DMS114 treated with DMSO at 0.1 percent for 48 hours (cell line): ENCODE results near the gene SUCO.
"Not testable (repeated sequence)": the region's sequence is repeated elsewhere in the genome, so short reads cannot be mapped to it uniquely, and the experiment has no call there.

Experiments used
- DNase-seq: peaks from one replicate; lab custom pipeline; 2025; ENCODE audit not compliant: unreplicated experiment; lab: John Stamatoyannopoulos, UW

SUCO gene

DNA sequence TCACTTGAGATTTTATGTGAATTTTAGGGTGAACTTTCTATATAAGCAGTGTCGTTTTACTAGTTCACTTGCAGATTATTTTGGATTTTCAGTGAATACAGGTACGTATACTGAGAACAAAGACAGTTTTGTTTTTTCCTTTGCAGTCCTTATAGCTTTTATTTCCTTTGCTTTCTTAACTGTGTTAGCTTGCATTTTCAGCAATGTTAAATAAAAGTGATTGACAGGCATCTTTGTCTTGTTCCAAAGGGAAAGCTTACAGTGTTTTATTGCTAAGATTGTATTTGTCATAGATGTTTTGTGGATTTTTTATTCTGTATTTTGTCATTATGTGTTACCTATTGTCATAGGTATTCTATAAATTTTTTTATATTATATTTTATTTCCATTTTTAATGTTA is 72.7 kb downstream of the SUCO start:
- no peak for DNase-seq

DNA sequence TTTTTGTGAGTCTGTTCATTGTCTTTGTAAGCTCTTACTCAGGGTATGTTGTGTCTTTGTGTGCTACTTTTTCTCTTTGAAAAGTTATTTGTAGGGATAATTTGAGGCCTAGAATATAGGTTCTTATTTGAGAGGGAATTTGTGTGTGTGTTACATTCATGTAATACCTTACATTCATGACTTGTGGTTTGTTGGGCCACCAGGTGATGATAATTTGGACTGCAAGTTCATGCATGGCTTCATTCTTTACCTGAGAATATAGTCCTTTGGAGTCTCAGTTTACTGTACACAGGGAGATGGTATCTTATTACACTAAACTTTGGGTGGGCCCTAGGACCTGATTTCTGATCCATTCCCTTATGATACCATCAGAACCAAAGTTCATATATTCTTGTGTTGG is 74.2 kb downstream of the SUCO start:
- no peak for DNase-seq

DNA sequence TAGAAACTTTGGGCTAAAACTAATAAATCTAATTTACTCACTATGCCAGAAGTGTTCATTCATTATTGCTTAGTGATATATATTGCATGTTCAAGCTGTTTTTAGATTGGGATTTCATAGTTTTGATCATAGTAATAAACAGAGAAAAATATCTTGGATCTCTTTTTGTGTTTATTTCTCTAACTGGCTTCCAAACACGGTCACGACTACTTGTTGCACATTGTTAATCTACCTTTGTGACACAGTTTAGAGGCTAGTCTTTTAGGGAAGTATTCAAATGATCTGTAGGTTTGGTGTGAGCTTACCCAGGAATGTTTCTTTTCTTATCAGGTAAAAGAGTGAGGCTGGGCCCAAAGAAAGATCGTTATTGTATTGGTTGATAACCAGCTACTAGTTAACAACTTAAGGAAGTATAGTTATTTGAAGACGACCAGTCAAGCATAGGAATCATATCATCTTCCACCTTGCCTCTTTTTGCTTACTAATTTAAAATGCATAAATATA is 75.2 kb downstream of the SUCO start:
- DNase-seq = no peak

DNA sequence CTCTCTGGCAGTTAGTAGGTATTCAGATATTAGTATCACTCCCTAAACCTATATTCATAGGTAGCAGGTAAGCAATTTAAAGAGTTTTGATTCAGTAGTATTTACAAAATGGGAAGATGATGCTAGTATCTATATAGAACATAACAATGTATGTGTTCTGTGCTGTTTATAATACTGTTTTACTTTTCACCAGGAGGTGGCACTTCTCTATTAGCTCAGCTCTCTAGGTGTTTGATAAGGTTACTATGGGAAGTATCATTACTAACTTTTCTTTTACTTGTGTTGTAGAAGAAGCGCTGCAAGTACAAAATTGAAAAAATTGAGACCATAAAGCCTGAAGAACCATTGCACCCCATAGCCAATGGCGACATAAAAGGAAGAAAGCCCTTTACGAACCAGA is 76.6 kb downstream of the SUCO start:
- peak; percentile 16 for DNase-seq

GRCh38 chr1:172612478-172612877 is 79.5 kb downstream of the SUCO start:
- no peak for DNase-seq

DNA sequence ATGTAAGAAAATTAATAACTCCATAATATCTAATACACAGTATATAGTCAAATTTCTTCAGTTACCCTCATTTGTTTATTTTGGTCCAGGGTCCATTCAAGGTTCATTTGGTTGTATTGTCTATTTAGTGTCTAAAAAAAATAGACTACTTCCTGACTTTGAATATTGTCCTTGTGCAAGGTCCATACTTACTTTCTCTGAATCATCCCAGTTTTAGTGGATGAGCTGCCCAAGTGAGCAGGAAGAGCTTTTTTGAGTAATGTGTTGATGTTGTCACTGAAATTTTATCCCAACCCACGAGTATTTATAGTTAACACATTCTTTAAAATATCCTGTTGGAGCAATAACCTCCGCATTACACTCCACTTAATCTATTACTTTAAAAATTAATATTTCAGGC is 80.3 kb downstream of the SUCO start:
- DNase-seq = no peak

- DNase-seq = no peak
Observed at GRCh38 chr1:172616195-172616594, 83.2 kb downstream of the SUCO start.

DNA sequence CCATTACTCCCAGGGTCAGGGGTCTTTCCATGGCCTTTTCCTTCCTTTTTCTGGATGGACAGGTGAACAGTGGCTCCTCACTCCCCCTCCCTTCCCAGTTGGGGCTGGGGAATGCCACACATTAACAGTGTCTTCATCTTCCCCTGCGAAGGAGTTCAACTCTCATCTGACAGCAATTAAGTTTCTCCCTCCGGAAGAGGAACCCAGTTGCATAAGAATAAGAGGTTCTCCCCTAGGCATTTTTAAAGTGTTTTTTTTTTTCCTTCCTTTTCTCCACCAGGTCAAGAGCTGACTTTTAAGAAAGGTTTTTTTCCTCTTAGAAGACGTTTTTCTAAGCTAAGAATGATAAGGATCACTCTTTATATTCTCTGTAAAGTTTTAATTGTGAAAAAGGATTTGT is 83.7 kb downstream of the SUCO start:
- no peak for DNase-seq

DNA sequence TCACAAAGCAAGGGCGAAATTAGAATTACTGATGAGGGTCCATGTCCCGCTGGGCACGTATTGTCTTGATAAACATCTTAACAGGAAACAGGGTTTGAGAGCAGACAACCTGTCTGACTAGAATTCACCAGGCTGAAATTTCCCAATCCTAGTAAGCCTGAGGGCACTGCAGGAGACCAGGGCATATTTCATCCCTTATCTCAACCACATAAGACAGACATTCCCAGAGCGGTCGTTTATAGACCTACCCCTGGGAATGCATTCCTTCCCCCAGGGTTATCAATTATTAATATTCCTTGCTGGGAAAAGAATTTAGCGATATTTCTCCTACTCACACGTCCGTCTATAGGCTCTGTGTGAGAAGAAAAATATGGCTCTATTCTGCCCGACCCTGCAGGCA is 87.7 kb downstream of the SUCO start:
- not testable (repeated sequence) for DNase-seq

- no peak for DNase-seq
Observed at GRCh38 chr1:172622541-172622940, 89.6 kb downstream of the SUCO start.

DNA sequence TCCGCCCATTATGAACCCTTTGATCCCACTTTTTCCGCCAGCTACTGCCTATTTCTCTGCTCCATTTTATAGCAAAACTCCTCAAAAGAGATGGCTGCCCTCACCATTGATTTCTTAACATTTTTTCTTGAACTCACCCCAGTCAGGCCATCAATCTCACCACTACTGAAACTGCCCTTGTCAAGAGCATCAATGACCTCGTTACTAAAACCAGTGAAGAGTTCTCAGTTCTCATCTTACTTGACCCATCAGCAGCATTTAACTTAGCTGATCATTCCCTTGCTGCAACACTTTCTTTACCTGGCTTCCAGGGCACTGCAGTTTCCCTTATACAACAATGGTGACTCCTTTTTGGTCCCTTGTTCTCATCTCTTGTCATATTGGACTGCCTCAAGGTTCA is 90.8 kb downstream of the SUCO start:
- DNase-seq = no peak

DNA sequence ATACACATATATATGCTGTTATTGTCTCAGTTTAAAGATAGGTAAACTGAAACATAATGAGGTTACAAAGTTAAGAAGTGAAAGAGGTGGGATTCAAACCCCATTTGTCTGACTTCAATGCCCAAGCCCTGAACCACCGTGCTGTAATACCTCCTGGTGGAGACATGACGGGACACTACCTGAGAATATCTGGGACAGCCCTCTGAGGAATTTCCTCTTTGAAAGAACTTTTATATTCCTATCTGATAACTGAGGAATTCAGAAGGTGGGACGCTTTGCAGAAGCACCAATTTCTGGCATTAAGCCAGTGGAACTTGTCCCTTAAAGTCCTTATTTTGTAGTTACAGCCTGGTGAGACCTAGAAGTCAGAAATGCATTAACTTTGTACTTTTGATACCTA is 93.9 kb downstream of the SUCO start:
- DNase-seq = no peak

- DNase-seq = no peak
Observed at GRCh38 chr1:172627702-172628101, 94.8 kb downstream of the SUCO start.

- no peak for DNase-seq
Observed at GRCh38 chr1:172628401-172628800, 95.5 kb downstream of the SUCO start.

- no peak for DNase-seq
Observed at GRCh38 chr1:172629170-172629569, 96.2 kb downstream of the SUCO start.

GRCh38 chr1:172629638-172630037 is 96.7 kb downstream of the SUCO start:
- DNase-seq = no peak

GRCh38 chr1:172630056-172630818 is 97.3 kb downstream of the SUCO start:
- no peak for DNase-seq

DNA sequence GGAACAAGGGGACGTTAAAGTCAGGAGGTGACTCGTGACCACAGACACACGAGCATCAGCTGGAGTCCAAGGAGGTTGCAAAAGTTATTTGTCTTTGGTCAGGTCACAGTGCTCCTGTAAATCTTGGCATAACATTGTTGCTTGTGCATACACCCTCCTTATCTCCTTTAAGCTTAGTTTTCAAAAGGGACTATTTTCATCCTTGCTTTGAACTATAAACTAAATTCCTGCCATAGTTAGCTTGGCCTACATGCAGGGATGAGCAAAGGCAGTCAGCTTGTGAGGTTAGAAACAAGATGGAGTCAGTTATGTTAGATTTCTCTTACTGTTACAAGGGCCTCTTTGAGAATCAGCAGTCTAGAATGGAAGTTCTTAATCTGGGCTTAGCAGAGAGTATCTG is 97.9 kb downstream of the SUCO start:
- DNase-seq = no peak

GRCh38 chr1:172637522-172637921 is 104.6 kb downstream of the SUCO start:
- no peak for DNase-seq

- no peak for DNase-seq
Observed at GRCh38 chr1:172638249-172638648, 105.3 kb downstream of the SUCO start.

DNA sequence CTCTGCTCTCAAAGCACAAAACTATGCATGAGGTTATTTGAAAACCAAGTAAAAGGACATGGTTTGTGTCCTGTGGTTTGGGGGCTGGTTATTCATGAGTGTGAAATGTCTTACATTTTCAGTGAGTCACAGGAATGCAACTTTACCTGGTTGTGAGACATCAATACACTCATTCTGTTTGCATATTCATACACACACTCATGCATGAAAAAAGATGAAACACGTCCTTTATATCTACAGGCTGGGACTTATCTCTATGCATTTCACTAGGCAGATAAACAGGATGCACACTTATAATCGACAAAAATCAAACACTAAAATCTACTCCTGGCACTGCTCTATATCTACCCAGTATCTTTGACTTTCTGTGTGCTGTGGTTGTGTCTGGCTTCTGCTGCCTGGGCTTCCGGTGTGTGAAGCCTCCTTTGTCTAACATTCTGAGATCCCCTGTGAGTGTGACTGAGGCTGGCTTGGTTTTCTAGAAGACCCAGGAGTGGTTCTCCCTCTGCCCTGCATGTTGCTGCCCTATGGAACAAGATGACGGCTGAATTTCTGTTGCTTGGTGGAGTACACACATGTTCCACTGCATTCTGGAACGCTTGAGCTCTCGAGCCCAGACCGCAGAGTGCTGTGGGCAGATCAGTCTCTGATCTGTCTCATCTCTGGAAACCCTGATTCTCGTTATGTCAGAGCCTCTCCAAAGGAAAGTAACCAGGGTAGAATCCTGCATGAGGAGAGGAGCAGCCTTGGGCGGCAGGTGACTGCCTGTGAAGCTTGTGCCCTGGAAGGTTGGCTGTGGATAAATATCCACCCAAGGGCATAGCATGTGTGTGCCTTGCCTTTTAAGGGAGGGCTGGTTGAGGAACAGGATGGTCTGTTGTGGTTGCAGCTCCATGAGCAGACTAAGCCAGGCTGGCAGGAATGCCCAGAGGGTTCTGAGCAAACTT is 106.2 kb downstream of the SUCO start:
- DNase-seq = no peak

GRCh38 chr1:172640111-172640510 is 107.2 kb downstream of the SUCO start:
- no peak for DNase-seq
